Mucosa of rectum (tissue), 2 donors: ENCODE data around the gene AP3D1.
"Not testable (repeated sequence)": the region's sequence is repeated elsewhere in the genome, so short reads cannot be mapped to it uniquely, and the experiment has no call there.

Experiments
- H3K27ac ChIP-seq, 2 donors: one replicate each; pipeline ENCODE4 v1.7.0; 2013; ENCODE audit warnings: inconsistent platforms in 2 of 2, low read depth in 2 of 2, low read length in 2 of 2
- H3K27me3 ChIP-seq, 2 donors: one replicate each; pipeline ENCODE4 v1.7.0; 2013; ENCODE audit warnings: low read length in 2 of 2; ENCODE audit not compliant: control insufficient read depth in 2 of 2, insufficient read depth in 2 of 2
- H3K36me3 ChIP-seq, 2 donors: one replicate each; pipeline ENCODE4 v1.7.0; 2013; ENCODE audit warnings: low read length in 2 of 2; ENCODE audit not compliant: control insufficient read depth in 2 of 2, insufficient read depth in 2 of 2
- H3K4me1 ChIP-seq, 2 donors: one replicate each; pipeline ENCODE4 v1.7.0; 2013; ENCODE audit warnings: low read length in 2 of 2, mild to moderate bottlenecking in 1 of 2; ENCODE audit not compliant: control insufficient read depth in 2 of 2, insufficient read depth in 2 of 2
- H3K4me3 ChIP-seq, 2 donors: one replicate each; pipeline ENCODE4 v1.7.0; 2013; ENCODE audit warnings: low read length in 2 of 2
- H3K9ac ChIP-seq, 2 donors: one replicate each; pipeline ENCODE4 v1.7.0; 2013; ENCODE audit warnings: low read length in 2 of 2, low read depth in 1 of 2, mild to moderate bottlenecking in 1 of 2
- H3K9me3 ChIP-seq, 2 donors: one replicate each; pipeline ENCODE4 v1.7.0; 2013; ENCODE audit warnings: low read length in 2 of 2; ENCODE audit not compliant: control insufficient read depth in 2 of 2
- donor health status: healthy.
- donor health status: Normal muscosa, but diverticular disease.

Gene AP3D1

DNA sequence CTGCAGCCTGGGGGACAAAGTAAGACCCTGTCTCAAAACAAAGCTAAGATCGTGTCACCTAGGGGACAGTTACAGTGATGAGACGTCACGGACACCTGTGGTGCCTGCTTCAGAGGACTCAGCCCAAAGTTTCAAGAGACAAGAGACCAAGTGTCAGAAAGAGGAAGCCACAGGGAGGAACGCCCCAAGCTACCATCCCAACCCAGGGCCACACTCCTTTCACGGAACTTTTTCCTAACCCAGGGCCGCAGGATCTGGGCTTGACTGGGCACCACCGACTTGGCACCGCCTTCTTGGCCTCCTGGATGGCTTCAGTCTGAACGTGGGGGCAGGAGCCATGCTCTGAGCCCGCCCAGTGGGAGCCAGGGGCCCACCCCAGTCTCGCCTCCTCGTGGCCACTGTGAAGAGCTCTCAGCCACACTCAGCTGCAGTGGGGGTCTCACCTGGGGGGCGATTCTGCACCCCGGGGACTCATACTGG is 63.7 kb downstream of the AP3D1 start:
- peaks cover 19 to 26% of the 10 kb centered on the region in 2 donors for H3K4me1 ChIP-seq
- peak overlapping the region in 1 of 2 donors; percentile 32 for H3K9ac ChIP-seq
- no peak overlapping the region for H3K4me3 ChIP-seq

GRCh38 chr19:2086695-2087620 is 64.4 kb downstream of the AP3D1 start:
- H3K27ac ChIP-seq: peak overlapping the region; percentile 46 to 79
- peaks cover 19 to 28% of the 10 kb centered on the region in 2 donors for H3K4me1 ChIP-seq
- not testable (repeated sequence) for H3K9ac ChIP-seq, H3K9me3 ChIP-seq, H3K4me3 ChIP-seq, H3K27me3 ChIP-seq
- H3K36me3 ChIP-seq: peaks cover 0 to 13% of the 10 kb centered on the region in 2 donors

More for the DNA sequence above, 63.7 kb downstream of the AP3D1 start:
- peaks cover 0 to 9% of the 10 kb centered on the region in 2 donors for H3K36me3 ChIP-seq
- H3K9me3 ChIP-seq: no peaks in the 10 kb centered on the region
- H3K27ac ChIP-seq: peak overlapping the region; percentile 46 to 79
- no peaks in the 10 kb centered on the region for H3K27me3 ChIP-seq

DNA sequence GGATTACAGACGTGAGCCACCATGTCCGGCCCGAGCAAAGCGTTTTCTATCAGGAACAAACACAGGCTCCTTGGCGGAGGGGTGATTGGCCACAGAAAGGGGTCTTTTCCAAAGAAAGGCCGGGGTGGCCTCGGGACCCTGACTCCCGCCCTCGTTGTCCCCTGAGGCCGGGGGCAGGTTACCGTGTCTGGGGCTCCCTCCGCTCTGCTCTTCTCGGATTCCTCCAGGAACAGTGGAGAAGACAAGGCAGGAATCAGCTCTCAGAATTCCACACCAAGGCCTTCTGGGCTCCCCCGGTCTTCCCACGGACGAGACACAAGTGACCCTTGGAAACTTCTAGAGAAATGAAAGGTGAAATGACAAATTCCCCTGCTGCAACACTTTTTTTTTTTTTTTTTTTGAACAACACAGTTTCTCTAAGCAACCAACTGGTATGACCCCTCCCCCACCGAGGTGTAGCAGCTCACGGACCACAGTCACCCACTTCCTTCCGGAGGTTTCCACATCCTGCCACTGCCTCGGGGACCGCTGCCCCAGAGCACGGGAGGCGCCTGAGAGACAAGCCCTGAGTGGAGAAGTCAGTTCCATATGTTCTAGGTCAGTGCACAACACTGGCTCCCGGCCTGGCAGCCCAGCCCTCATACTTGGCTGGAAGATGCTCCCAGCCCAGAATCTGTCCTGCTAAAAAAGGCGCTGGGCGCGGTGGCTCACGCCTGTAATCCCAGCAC is 66.2 kb downstream of the AP3D1 start:
- Histone ChIP-seq H3K36me3 (peaks cover 3 to 20% of the 10 kb centered on the region in 2 donors), H3K9ac (peak overlapping the region; percentile 10 to 47), H3K27me3 (no peaks in the 10 kb centered on the region), H3K4me3 (peak overlapping the region; percentile 55 to 74), H3K4me1 (peaks cover 15 to 25% of the 10 kb centered on the region in 2 donors), H3K9me3 (no peaks in the 10 kb centered on the region), H3K27ac (peak overlapping the region; percentile 75 to 78)

GRCh38 chr19:2083174-2083854 is 68.1 kb downstream of the AP3D1 start:
- peaks cover 11 to 36% of the 10 kb centered on the region in 2 donors for H3K36me3 ChIP-seq
- peaks cover 2 to 14% of the 10 kb centered on the region in 2 donors for H3K4me1 ChIP-seq
- no peaks in the 10 kb centered on the region for H3K27me3 ChIP-seq
- no peaks in the 10 kb centered on the region for H3K9me3 ChIP-seq
- peak overlapping the region; percentile 33 to 78 for H3K27ac ChIP-seq
- peak overlapping the region; percentile 6 to 74 for H3K4me3 ChIP-seq
- H3K9ac ChIP-seq: peak overlapping the region; percentile 43 to 44

- Histone ChIP-seq H3K4me1 (peaks cover 0 to 9% of the 10 kb centered on the region in 2 donors), H3K9me3 (no peaks in the 10 kb centered on the region), H3K27ac (peak overlapping the region; percentile 26 to 78), H3K4me3 (peak overlapping the region in 1 of 2 donors; percentile 74), H3K27me3 (no peaks in the 10 kb centered on the region), H3K36me3 (peaks cover 22 to 47% of the 10 kb centered on the region in 2 donors), H3K9ac (peak overlapping the region; percentile 24 to 41)
Measured at GRCh38 chr19:2081873-2082810, 69.2 kb downstream of the AP3D1 start.

DNA sequence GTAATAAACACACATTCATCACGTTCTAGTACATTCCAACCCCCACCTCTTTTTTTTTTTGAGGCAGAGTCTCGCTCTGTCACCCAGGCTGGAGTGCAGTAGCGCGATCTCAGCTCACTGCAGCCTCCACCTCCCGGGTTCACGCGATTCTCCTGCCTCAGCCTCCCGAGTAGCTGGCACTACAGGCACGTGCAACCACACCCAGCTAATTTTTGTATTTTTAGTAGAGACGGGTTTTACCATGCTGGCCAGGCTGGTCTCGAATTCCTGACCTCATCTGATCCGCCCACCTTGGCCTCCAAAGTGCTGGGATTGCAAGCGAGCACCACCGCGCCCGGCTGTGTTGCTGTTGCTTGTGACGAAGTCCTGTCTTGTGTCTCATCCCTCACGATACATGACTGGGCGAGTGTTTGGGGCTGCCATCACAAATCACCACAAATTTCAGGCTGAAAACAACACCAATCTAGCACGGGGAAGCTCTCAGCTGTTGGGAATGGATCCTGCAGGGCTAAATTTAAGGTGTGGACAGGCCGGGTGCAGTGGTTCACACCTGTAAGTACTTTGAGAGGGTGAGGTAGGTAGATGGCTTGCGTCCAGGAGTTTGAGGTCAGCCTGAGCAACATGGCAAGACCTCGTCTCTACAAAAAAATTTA is 70.9 kb downstream of the AP3D1 start:
- Histone ChIP-seq H3K27ac (no peak overlapping the region), H3K4me3 (no peak overlapping the region), H3K36me3 (peaks cover 31 to 56% of the 10 kb centered on the region in 2 donors), H3K27me3 (no peaks in the 10 kb centered on the region), H3K9ac (no peak overlapping the region), H3K4me1 (peaks cover 0 to 6% of the 10 kb centered on the region in 2 donors), H3K9me3 (no peaks in the 10 kb centered on the region)

DNA sequence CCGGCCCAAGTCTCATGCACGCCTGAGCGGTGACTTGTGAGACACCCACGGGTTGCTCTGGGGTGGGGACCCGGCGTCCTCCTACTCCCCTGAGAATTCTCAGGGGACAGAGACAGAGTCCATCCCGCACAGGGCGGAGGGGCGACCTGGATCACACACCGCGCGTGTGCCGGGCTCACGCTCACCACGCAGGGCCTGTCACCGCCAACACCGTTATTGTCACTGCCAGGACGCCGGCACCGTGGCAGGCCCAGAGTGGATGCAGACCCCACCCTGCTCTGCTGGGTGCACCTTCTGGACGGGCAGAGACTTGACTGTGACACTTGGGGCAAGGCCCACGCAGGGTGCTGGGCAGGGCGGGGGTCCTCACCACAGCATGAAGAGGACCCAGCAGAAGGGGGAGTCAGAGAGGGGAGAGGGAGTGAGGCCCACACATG is 71.5 kb downstream of the AP3D1 start:
- H3K9ac ChIP-seq: no peak overlapping the region
- H3K27ac ChIP-seq: no peak overlapping the region
- no peak overlapping the region for H3K4me3 ChIP-seq
- H3K36me3 ChIP-seq: peaks cover 36 to 59% of the 10 kb centered on the region in 2 donors
- no peaks in the 10 kb centered on the region for H3K27me3 ChIP-seq
- peaks cover 0 to 8% of the 10 kb centered on the region in 2 donors for H3K4me1 ChIP-seq
- H3K9me3 ChIP-seq: no peaks in the 10 kb centered on the region

GRCh38 chr19:2079076-2079864 is 72.1 kb downstream of the AP3D1 start:
- H3K4me3 ChIP-seq: no peak overlapping the region
- H3K9me3 ChIP-seq: no peaks in the 10 kb centered on the region
- H3K27ac ChIP-seq: no peak overlapping the region
- H3K9ac ChIP-seq: no peak overlapping the region
- H3K27me3 ChIP-seq: no peaks in the 10 kb centered on the region
- H3K4me1 ChIP-seq: peaks cover 0 to 8% of the 10 kb centered on the region in 2 donors
- peaks cover 36 to 59% of the 10 kb centered on the region in 2 donors for H3K36me3 ChIP-seq
